H1 (cell line): ENCODE measurements around the gene APOC3. TPM values are rescaled to one million over a fixed set of nuclear protein-coding genes. Genes with fewer than 3 reads are reported as not detected.

Source experiments
- CTCF ChIA-PET: fragments of 300-600 bp; sonication (Branson Sonifier 250); formaldehyde crosslinking; loops from one replicate; lab custom pipeline; 2021; ENCODE audit not compliant: partially characterized antibody; lab: Charles Lee
- POLR2A ChIA-PET: fragments of 300-600 bp; sonication (Branson Sonifier 250); formaldehyde crosslinking; loops from one replicate; lab custom pipeline; 2021; ENCODE audit warnings: inconsistent platforms; ENCODE audit not compliant: partially characterized antibody; lab: Charles Lee
- DNase-seq, 2 experiments: peaks; one replicate each; pipeline versions ENCODE4 v3.0.0 to v3.0.0-alpha.2; 2010 to 2022; ENCODE audit warnings: low spot score in 2 of 2, low read depth in 1 of 2, mixed read lengths in 1 of 2
- FAIRE-seq: peaks from 2 replicates; lab custom pipeline; 2011; peaks lifted over from hg19 to GRCh38; lab: Jason Lieb, UNC
- H2AFZ ChIP-seq: 2 replicates; pipeline ENCODE4 v1.8.1; 2012; ENCODE audit warnings: low read length, inconsistent platforms
- H2AK5ac ChIP-seq: 2 replicates; pipeline ENCODE4 v1.6.1; 2013; ENCODE audit warnings: low read depth, low read length
- H2BK120ac ChIP-seq: replicated peaks from 2 replicates; pipeline ENCODE3; 2013; ENCODE audit warnings: low read depth, low read length, inconsistent platforms
- H2BK12ac ChIP-seq: 2 replicates; pipeline ENCODE4 v1.6.1; 2013; ENCODE audit warnings: low read depth, low read length
- H2BK15ac ChIP-seq: 2 replicates; pipeline ENCODE4 v1.6.1; 2013; ENCODE audit warnings: low read length
- H2BK20ac ChIP-seq: 2 replicates; pipeline ENCODE4 v1.6.1; 2013; ENCODE audit warnings: low read length
- H2BK5ac ChIP-seq: 2 replicates; pipeline ENCODE4 v1.6.1; 2013; ENCODE audit warnings: low read depth, low read length
- H3K14ac ChIP-seq: 2 replicates; pipeline ENCODE4 v1.6.1; 2013; ENCODE audit warnings: inconsistent platforms; ENCODE audit not compliant: insufficient read length
- H3K18ac ChIP-seq: 2 replicates; pipeline ENCODE4 v1.6.1; 2013; ENCODE audit warnings: low read length; ENCODE audit errors: extremely low read depth
- H3K23ac ChIP-seq: 2 replicates; pipeline ENCODE4 v1.6.1; 2013; ENCODE audit warnings: inconsistent platforms; ENCODE audit not compliant: insufficient read length
- H3K23me2 ChIP-seq: 2 replicates; pipeline ENCODE4 v1.6.1; 2013; ENCODE audit warnings: low read depth, low read length
- H3K27ac ChIP-seq: 2 replicates; pipeline ENCODE4 v1.6.1; 2011; ENCODE audit warnings: low read depth, low read length, inconsistent platforms
- H3K27me3 ChIP-seq, 4 experiments: replicated peaks in 1 of 4; 1 replicate in 1 of 4; 2 replicates in 3 of 4; pipeline versions ENCODE4 v1.6.1 to v1.8.1; 2011 to 2013; ENCODE audit warnings: low read length in 3 of 4, mild to moderate bottlenecking in 3 of 4, inconsistent platforms in 2 of 4, mixed read lengths in 2 of 4, moderate library complexity in 1 of 4; ENCODE audit not compliant: control insufficient read depth in 3 of 4, insufficient read depth in 3 of 4; ENCODE audit errors: extremely low read depth in 1 of 4
- H3K36me3 ChIP-seq, 4 experiments: 2 replicates each; pipeline versions ENCODE4 v1.6.1 to v1.8.1; 2011 to 2013; ENCODE audit warnings: mild to moderate bottlenecking in 4 of 4, low read length in 3 of 4, moderate library complexity in 2 of 4, control low read depth in 1 of 4, inconsistent platforms in 1 of 4; ENCODE audit not compliant: insufficient read depth in 4 of 4, control insufficient read depth in 2 of 4
- H3K4ac ChIP-seq: replicated peaks from 2 replicates; pipeline ENCODE3; 2013; ENCODE audit warnings: low read length, low read depth, mixed read lengths, inconsistent platforms; ENCODE audit not compliant: insufficient read length
- H3K4me1 ChIP-seq, 4 experiments: replicated peaks in 1 of 4; 1 replicate in 1 of 4; 2 replicates in 3 of 4; pipeline versions ENCODE4 v1.6.1 to v1.8.1; 2011 to 2013; ENCODE audit warnings: low read length in 3 of 4, inconsistent platforms in 2 of 4, mixed read lengths in 1 of 4; ENCODE audit not compliant: insufficient read depth in 4 of 4, control insufficient read depth in 3 of 4
- H3K4me2 ChIP-seq, 2 experiments: 2 replicates each; pipeline versions ENCODE4 v1.6.1 to v1.8.1; 2011 to 2013; ENCODE audit warnings: low read depth in 2 of 2, low read length in 2 of 2, control low read depth in 1 of 2, inconsistent platforms in 1 of 2, mild to moderate bottlenecking in 1 of 2; ENCODE audit not compliant: insufficient read depth in 1 of 2
- H3K4me3 ChIP-seq, 4 experiments: fragments of 200-600, 300-600 bp in 1 of 4; sonication (generic), shearing (Covaris generic), sonication (Bioruptor Twin) in 1 of 4; 2 replicates each; pipeline versions ENCODE4 v1.5.1 to v1.8.1; 2011 to 2016; ENCODE audit warnings: low read length in 4 of 4, low read depth in 3 of 4, control low read depth in 2 of 4, inconsistent platforms in 2 of 4, mild to moderate bottlenecking in 2 of 4, mixed read lengths in 1 of 4, moderate library complexity in 1 of 4; ENCODE audit not compliant: insufficient read depth in 2 of 4; ENCODE audit errors: extremely low read depth in 1 of 4
- H3K56ac ChIP-seq: replicated peaks from 2 replicates; pipeline ENCODE3; 2013; ENCODE audit warnings: low read depth, mild to moderate bottlenecking, mixed read lengths, low read length, inconsistent platforms; ENCODE audit not compliant: insufficient read length
- H3K79me1 ChIP-seq: 2 replicates; pipeline ENCODE4 v1.6.1; 2013; ENCODE audit warnings: low read depth, low read length, control low read depth
- H3K79me2 ChIP-seq, 2 experiments: 2 replicates each; pipeline versions ENCODE4 v1.6.1 to v1.8.1; 2012 to 2013; ENCODE audit warnings: low read length in 2 of 2, mild to moderate bottlenecking in 2 of 2, inconsistent platforms in 1 of 2; ENCODE audit not compliant: insufficient read depth in 2 of 2, control insufficient read depth in 1 of 2
- H3K9ac ChIP-seq, 4 experiments: replicated peaks in 1 of 4; 1 replicate in 1 of 4; 2 replicates in 3 of 4; pipeline versions ENCODE4 v1.6.1 to v1.8.1; 2011 to 2013; ENCODE audit warnings: low read depth in 3 of 4, low read length in 3 of 4, control low read depth in 2 of 4, mild to moderate bottlenecking in 2 of 4, moderate library complexity in 2 of 4, inconsistent platforms in 1 of 4; ENCODE audit errors: extremely low read depth in 1 of 4
- H3K9me3 ChIP-seq, 2 experiments: 2 replicates each; pipeline versions ENCODE4 v1.6.1 to v1.8.1; 2012 to 2013; ENCODE audit warnings: mild to moderate bottlenecking in 2 of 2, moderate library complexity in 2 of 2, control low read depth in 1 of 2, inconsistent platforms in 1 of 2, low read depth in 1 of 2, low read length in 1 of 2, mixed read lengths in 1 of 2; ENCODE audit not compliant: insufficient read depth in 2 of 2
- H4K20me1 ChIP-seq, 2 experiments: replicated peaks in 1 of 2; 2 replicates each; pipeline versions ENCODE3 to v1.8.1; 2011 to 2013; ENCODE audit warnings: inconsistent platforms in 2 of 2, low read length in 2 of 2, mild to moderate bottlenecking in 1 of 2; ENCODE audit not compliant: insufficient read depth in 2 of 2, control insufficient read depth in 1 of 2
- H4K5ac ChIP-seq: 2 replicates; pipeline ENCODE4 v1.6.1; 2013; ENCODE audit warnings: low read length, low read depth, mixed read lengths, inconsistent platforms; ENCODE audit not compliant: insufficient read length
- H4K8ac ChIP-seq: 2 replicates; pipeline ENCODE4 v1.8.0; 2013; ENCODE audit warnings: mild to moderate bottlenecking, moderate library complexity, low read length, inconsistent platforms; ENCODE audit not compliant: insufficient read depth; ENCODE audit errors: extremely low read depth
- H4K91ac ChIP-seq: replicated peaks from 2 replicates; pipeline ENCODE3; 2013; ENCODE audit warnings: low read length, mixed read lengths, inconsistent platforms; ENCODE audit not compliant: insufficient read length
- BRCA1 ChIP-seq: IDR thresholded peaks from 2 replicates; pipeline ENCODE4 v1.6.1; 2012; ENCODE audit warnings: low read depth, low read length, improper control_type of control experiment
- CBX8 ChIP-seq: fragments of 300-800, 300-1000 bp; sonication (generic); IDR thresholded peaks from 2 replicates; pipeline ENCODE4 v1.7.1; 2016; ENCODE audit warnings: low read depth, low read length, borderline replicate concordance
- JUN ChIP-seq: IDR thresholded peaks from 2 replicates; pipeline ENCODE4 v1.6.1; 2011; ENCODE audit warnings: low read depth, mild to moderate bottlenecking, improper control_type of control experiment, low read length
- KDM4A ChIP-seq: IDR thresholded peaks from one replicate; pipeline ENCODE4 v1.7.1; 2012; ENCODE audit warnings: low read depth, mild to moderate bottlenecking, moderate library complexity, low read length, inconsistent platforms; ENCODE audit not compliant: severe bottlenecking
- NANOG ChIP-seq: IDR thresholded peaks from 2 replicates; pipeline ENCODE4 v1.6.1; 2011; ENCODE audit warnings: low read length, low read depth, mild to moderate bottlenecking, inconsistent platforms; ENCODE audit not compliant: insufficient read depth, poor library complexity, severe bottlenecking
- NRF1 ChIP-seq: IDR thresholded peaks from 2 replicates; pipeline ENCODE4 v1.6.1; 2011; ENCODE audit warnings: mild to moderate bottlenecking, low read depth, low read length, improper control_type of control experiment
- POLR2A ChIP-seq, 2 experiments: IDR thresholded peaks; 1 replicate in 1 of 2; 2 replicates in 1 of 2; pipeline ENCODE4 v1.6.1; 2011; ENCODE audit warnings: low read depth in 2 of 2, low read length in 2 of 2, mild to moderate bottlenecking in 2 of 2; ENCODE audit errors: control extremely low read depth in 1 of 2
- RNF2 ChIP-seq: fragments of 200-900, 300-1000 bp; sonication (generic); IDR thresholded peaks from 2 replicates; pipeline ENCODE4 v1.7.1; 2016; ENCODE audit warnings: borderline replicate concordance, low read depth, mild to moderate bottlenecking, antibody characterized with exemption, low read length; ENCODE audit not compliant: poor library complexity, severe bottlenecking; ENCODE audit errors: missing control alignments
- RXRA ChIP-seq: IDR thresholded peaks from 2 replicates; pipeline ENCODE4 v1.6.1; 2011; ENCODE audit warnings: low read depth, mild to moderate bottlenecking, low read length, moderate library complexity; ENCODE audit not compliant: insufficient read depth
- SAP30 ChIP-seq: fragments of 300-600 bp; sonication (generic); IDR thresholded peaks from 2 replicates; pipeline ENCODE4 v1.7.1; 2012; ENCODE audit warnings: low read length, moderate library complexity, mild to moderate bottlenecking, inconsistent platforms; ENCODE audit not compliant: insufficient read depth, insufficient replicate concordance
- SIN3A ChIP-seq, 2 experiments: IDR thresholded peaks in 1 of 2; conservative IDR thresholded peaks in 1 of 2; 2 replicates each; pipeline ENCODE4 v1.6.1; 2011 to 2012; ENCODE audit warnings: low read length in 2 of 2, improper control_type of control experiment in 1 of 2, low read depth in 1 of 2, mild to moderate bottlenecking in 1 of 2
- ZNF274 ChIP-seq: IDR thresholded peaks from 2 replicates; pipeline ENCODE4 v1.7.0; 2012; ENCODE audit warnings: low read length, borderline replicate concordance; ENCODE audit errors: extremely low read depth
- WGBS, 2 experiments: shearing (Covaris generic) in 1 of 2; methylation state at CpG; one replicate each; pipeline versions ENCODE4 v1.1.6 to v1.1.7; 2013 to 2015; ENCODE audit warnings: low lambda C conversion rate in 2 of 2, mixed read lengths in 2 of 2, inconsistent platforms in 1 of 2, low coverage in 1 of 2, missing lambda C conversion rate in 1 of 2; ENCODE audit not compliant: insufficient replicate concordance in 2 of 2, insufficient coverage in 1 of 2, insufficient read length in 1 of 2; ENCODE audit errors: extremely low coverage in 1 of 2, missing lambda C conversion rate in 1 of 2; 5-methylcytosine and 5-hydroxymethylcytosine counted together
- polyA plus RNA-seq, 7 experiments: library from polyadenylated mRNA; depleted of rRNA in 3 of 7; stranded (reverse) in 5 of 7; unstranded in 2 of 7; fragments of >200 nt in 5 of 7; fragments of 200-250 nt in 2 of 7; gene quantifications; 1 replicate in 5 of 7; 2 replicates in 1 of 7; 4 replicates in 1 of 7; pipeline versions ENCODE4 v1.2.1 to v1.2.3, GENCODE V29; 2011 to 2013; ENCODE audit warnings: missing spikeins in 2 of 7, mixed read lengths in 2 of 7
- total RNA-seq: library from RNA; stranded (reverse); fragmentation: NEBNext Ultra II Directional; extraction: Animal tissue kit (Norgen Biotek cat#: 25700); gene quantifications from 2 replicates; pipeline ENCODE4 v1.2.1, GENCODE V29; 2021
- TF ChIP-seq, protein P1 (sequence below): IDR thresholded peaks from 2 replicates; pipeline ENCODE4 v1.6.1; 2012; ENCODE audit warnings: inconsistent platforms

The APOC3 gene
- total and polyA plus RNA-seq, 2 of the 8 experiments (the other 6 are each of a cell fraction or from before 2014, with no cell fraction given): not detected

DNA sequence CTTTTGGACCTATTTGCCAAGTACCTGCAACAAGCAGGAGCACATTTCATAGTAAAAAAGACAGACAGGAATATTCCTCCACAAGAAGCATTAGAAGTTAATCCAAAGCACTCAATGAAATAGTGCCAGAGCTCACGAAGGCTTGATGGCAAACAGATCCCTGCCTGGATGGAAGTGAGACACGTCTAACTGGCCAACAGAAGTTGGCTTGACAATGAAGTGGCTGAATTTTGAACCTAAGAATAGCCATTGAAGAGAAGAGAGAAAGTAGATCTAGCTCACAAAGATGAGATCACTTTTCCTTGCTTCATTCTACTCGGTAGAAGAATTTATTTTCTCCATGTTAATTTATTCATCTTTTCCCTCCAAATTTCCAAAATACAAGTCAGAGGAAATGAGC is 38.4 kb downstream of the APOC3 start:
- Histone ChIP-seq H3K4me2 (no peak overlapping the region), H2AK5ac (no peak overlapping the region), H4K5ac (no peak overlapping the region), H2BK5ac (no peak overlapping the region), H3K23ac (no peak overlapping the region), H3K23me2 (no peaks in the 10 kb centered on the region), H2BK15ac (no peak overlapping the region), H3K36me3 (peaks cover 0 to 51% (median 35%) of the 10 kb centered on the region in 4 experiments; a peak in 7 of 8 replicates), H3K79me2 (no peaks in the 10 kb centered on the region), H4K8ac (no peak overlapping the region), H3K14ac (no peak overlapping the region), H2BK120ac (no peak overlapping the region), H4K91ac (no peak overlapping the region), H3K27me3 (no peaks in the 10 kb centered on the region), H3K79me1 (no peaks in the 10 kb centered on the region), H3K9ac (no peak overlapping the region), H4K20me1 (no peaks in the 10 kb centered on the region), H2BK12ac (no peak overlapping the region), H3K4me3 (no peak overlapping the region), H3K27ac (no peak overlapping the region), H3K9me3 (no peaks in the 10 kb centered on the region), H2BK20ac (no peak overlapping the region), H3K4me1 (no peaks in the 10 kb centered on the region), H2AFZ (no peak overlapping the region), H3K18ac (no peak overlapping the region), H3K4ac (no peak overlapping the region), H3K56ac (no peak overlapping the region)
- ChIA-PET POLR2A (interaction anchor here (0.6 kb wide), 1 partner anchor 121 kb away, joined by 3 read pairs; no protein-coding TSS in a partner anchor), CTCF (interaction anchor here (0.6 to 6.2 kb wide), 4 partner anchors 11 to 238 kb away, joined by 3 to 37 read pairs (median 4); no protein-coding TSS in a partner anchor)
- DNase-seq (no peak), FAIRE-seq (no peak)
- WGBS, 2 experiments: 95% methylated on average over 3 of the region's 3 CpGs; no CpG with 5 or more reads in 1 of the 2 experiments
- no peak for TF ChIP-seq ZNF274
- no peak for TF ChIP-seq SIN3A (conservative IDR thresholded peaks at IDR 0.05 in 1 of 2, IDR thresholded peaks at IDR 0.05 in 1 of 2; ENCODE audit: low read depth in 1 of 2, low read length in 2 of 2)
- no peak for TF ChIP-seq RNF2
- no peak for TF ChIP-seq NRF1
- TF ChIP-seq RXRA: no peak
- TF ChIP-seq, protein P1, sequence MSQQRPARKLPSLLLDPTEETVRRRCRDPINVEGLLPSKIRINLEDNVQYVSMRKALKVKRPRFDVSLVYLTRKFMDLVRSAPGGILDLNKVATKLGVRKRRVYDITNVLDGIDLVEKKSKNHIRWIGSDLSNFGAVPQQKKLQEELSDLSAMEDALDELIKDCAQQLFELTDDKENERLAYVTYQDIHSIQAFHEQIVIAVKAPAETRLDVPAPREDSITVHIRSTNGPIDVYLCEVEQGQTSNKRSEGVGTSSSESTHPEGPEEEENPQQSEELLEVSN: no peak
- TF ChIP-seq SAP30: no peak
- no peak for TF ChIP-seq NANOG
- no peak for TF ChIP-seq BRCA1
- TF ChIP-seq CBX8: no peak
- TF ChIP-seq POLR2A (IDR thresholded peaks at IDR 0.05; ENCODE audit: control extremely low read depth in 1 of 2, low read depth in 2 of 2, low read length in 2 of 2): no peak
- no peak for TF ChIP-seq KDM4A
- no peak for TF ChIP-seq JUN
